Measurements from ENCODE around the gene SPEM2.

SPEM2 gene

DNA sequence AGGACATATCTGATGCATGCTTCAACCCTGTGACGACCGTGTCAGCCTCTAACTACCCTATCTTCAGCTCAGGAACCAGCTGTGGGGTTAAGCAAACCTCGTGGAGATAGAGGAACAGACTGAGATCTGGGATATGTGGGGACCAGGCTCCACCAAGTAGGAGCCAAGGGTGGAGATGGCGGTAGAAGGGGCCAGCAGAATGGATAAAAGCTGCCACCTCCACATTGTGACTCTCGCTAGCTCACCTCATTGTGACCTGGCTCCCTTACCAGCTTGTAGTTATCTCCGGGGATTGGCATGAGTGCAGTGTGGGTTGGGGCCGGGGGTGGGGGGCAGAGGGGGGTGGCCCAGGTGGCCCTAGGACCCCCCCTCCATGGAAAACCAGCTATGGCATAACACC, at the start of gene SPEM2:
Gene SPEM2, plus strand, starts transcription at position 301 of the 400 bp plus-strand sequence. Its CDS starts 73 bp downstream, at position 374.
- DNase-seq = no peak

DNA sequence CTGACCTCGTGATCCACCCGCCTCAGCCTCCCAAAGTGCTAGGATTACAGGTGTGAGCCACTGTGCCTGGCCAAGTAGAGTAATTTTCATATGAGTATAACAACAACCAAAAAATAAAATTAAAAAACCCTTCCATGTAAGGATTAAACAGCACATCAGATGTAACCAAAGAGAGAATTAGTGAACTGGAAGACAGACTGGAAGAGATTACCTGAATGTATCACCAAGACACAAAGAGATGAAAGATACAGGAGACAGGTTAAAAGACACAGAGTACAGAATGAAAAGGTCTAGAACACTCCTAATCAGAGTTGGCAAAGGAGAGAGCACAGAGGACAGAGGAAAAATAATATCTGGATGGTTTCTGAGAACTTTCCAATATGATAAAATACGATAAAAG, 46.3 kb upstream of the SPEM2 start:
- DNase-seq = no peak

DNA sequence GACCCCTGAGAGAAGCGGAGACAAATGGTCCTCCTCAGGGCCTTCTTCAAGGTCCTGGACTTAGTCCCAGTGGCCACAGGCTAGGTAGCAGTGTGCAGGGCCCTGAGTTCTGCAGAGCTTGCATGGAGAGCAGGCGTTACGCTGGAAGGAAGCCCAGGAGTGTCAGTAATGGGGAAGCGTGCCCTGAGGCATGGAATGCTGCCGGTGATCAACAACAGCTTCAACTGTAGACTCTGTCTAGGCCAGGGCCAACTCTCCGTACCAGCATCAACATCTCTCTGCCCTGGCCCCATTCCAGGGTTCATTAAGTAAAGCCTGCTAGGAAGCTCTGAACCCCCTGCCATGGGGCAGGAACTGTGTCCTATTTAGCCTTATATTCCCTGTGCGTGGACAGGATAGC, 45.1 kb upstream of the SPEM2 start:
- DNase-seq = no peak

DNA sequence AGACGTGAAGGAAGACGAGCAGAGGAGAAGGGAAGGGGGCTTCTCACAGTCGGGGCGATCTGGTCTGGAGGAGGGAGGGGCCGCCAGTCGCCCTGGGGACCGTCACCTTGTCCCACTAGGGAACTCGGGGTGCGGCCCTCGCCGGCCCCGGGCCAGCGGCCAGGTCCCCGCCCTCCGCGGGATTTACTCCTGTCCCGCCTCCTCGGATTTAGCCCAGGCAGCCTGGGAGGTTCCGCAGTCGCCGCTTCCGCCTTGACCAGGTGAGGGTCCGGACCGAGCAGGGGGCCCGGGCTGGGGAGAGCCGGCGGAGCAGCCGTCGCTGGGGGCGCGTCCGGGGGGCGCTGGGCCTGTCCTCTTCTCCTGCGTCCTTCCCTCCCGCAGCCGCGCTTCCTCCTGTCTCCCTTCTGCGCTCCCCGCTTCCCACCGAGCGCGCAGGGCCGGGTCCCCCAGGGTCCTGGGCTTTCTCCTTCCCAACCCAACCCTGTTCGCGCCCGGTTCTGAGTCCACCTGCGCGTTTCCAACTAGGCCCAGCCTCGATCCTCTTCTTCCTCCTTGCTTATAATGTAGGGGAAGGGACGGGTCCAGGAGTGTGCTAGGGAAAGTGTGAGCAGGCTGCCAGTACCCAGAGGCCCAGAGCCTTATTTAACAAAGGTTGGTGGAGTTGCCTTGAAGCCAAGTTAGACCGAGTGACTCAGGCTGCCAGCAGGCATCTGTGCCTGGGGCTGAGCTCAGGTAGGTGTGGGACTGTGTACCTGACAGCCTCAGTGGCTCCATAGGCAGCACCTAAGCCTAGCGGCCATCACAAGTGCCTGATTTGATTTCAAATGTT, 44.3 kb upstream of the SPEM2 start, which contains the start of gene TNK1:
Gene TNK1, plus strand, starts transcription at position 235 of the 829 bp plus-strand sequence. CDS start 1,838 bp downstream, outside the sequence.
- no peak for DNase-seq

DNA sequence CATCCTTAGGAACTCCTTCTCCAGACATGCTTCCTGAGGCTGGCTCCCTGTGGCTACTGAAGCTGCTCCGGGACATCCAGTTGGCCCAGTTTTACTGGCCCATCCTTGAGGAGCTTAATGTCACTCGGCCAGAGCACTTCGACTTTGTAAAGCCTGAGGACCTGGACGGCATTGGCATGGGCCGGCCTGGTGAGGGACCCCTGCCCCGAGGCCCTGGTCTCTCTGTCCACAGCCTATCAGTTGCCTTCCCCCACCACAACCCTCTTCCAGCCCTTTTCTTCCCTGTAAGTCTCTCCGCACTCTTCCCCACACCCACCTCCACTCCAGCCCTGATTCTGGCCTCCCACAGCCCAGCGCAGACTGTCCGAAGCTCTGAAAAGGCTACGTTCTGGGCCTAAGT, 42.5 kb upstream of the SPEM2 start:
- DNase-seq = no peak

DNA sequence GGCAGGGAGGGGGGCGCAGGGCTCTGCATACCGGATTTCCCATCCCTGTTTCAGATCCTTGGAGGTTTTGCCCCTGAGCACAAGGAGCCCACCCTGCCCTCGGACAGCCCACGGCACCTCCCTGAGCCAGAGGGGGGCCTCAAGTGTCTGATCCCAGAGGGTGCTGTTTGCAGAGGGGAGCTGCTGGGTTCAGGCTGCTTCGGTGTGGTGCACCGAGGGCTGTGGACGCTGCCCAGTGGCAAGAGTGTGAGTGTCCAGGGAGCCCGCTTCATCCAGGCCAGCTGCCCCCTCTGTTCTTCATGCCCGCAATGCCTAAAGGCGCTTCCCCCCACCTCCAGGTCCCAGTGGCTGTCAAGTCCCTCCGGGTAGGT, 42.1 kb upstream of the SPEM2 start:
- no peak for DNase-seq

DNA sequence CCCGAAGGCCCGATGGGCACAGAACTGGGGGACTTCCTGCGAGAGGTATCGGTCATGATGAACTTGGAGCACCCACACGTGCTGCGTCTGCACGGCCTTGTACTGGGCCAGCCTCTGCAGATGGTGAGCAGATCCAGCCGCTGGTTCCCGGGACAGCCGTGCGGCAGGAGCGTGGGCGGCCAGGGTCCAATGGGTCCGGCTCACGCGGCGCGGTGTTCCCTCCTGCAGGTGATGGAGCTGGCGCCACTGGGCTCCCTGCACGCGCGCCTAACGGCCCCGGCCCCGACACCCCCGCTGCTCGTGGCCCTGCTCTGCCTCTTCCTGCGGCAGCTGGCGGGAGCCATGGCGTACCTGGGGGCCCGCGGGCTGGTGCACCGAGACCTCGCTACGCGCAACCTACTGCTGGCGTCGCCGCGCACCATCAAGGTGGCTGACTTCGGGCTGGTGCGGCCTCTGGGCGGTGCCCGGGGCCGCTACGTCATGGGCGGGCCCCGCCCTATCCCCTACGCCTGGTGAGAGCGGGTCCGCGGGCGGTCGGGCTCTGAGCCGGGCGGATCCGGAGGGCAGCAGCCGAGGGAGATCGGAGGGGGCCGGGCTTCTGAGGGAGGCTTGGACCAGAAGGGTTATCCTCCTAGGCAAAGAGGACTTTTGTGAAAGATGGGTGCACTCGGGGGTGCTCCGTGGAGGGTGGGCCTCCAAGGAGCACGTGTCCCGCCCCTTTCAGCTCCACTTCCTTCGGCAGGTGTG, 41.5 kb upstream of the SPEM2 start:
- DNase-seq = no peak

DNA sequence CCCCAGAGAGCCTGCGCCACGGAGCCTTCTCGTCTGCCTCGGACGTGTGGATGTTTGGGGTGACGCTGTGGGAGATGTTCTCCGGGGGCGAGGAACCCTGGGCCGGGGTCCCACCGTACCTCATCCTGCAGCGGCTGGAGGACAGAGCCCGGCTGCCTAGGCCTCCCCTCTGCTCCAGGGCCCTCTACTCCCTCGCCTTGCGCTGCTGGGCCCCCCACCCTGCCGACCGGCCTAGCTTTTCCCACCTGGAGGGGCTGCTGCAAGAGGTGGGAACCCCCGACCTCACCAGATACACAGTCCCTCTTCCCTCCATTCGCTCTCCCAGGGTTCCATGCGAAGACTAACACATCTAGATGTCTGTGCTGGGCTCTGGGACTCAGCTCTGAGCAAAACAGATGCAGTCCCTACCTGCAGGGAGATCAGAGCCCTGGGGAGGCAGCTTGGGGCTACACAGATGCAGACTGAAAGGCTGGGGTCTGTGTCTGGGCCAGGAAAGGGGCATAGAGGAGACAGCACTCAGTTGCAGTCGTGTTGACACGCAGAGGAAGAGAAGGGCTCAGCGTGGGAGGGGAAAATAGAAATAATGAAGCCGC, 40.8 kb upstream of the SPEM2 start:
- no peak for DNase-seq

DNA sequence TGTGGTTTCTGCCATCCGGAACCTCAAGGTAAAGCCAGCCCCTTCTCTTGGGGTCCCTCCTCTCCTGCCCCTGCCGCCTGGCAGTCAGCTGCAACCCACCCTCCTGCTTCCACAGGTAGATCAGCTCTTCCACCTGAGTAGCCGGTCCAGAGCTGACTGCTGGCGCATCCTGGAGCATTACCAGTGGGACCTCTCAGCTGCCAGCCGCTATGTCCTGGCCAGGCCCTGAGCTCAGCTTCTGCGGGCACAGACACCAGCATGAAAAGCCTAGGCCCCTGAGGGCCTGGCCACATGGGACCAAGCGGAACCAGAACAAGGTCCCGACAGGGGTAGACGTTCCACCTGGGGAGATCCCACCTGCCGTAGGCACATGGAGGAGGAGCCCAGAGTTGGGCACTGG, 36.6 kb upstream of the SPEM2 start:
- DNase-seq = no peak

DNA sequence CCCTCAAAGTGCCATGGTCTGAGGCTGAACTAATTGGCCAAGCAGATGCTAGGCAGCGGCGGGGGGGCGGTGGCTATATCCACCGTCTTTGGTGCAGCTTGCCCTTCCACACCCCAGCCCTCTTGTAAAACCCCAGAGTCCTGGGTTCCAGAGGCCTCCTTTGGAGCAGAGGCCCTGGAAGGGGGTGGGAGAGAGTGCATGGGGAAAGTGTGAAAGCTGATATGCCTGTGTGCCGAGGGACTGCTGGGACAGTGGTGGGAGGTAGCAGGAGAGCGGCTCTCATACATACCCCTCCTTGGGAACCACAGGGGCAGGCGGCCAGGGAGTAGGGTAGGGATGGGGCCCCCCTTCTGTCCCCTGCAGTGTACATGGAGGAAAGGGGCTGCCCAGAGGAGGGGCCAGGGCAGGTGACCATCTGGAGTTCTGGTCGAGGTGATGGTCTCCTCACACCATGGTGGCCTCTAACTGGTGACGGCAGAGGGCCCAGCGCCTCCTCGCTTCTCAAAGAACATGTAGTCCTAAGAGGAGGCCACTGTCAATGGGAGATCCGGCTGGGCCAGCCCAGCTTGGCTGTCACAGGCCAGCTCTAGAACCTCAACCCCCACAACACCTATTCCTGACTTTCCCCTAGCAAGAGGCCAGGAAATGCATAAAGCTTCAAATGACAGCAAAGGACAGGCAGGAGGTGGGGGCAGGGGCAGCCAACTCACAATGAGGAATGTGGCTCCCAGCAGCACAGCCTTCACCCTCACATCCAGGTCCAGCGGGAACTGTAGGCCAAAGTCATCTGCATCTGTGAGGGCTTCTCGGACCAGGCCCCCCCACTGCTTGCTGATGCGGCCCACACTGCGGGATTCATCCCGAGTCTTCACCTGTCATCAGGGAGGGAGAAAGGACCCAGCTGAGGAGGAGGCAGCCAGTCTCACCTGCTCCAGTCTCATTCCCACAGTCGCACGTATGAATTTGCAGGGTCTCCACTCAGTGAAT, 35.2 kb upstream of the SPEM2 start:
- no peak for DNase-seq

DNA sequence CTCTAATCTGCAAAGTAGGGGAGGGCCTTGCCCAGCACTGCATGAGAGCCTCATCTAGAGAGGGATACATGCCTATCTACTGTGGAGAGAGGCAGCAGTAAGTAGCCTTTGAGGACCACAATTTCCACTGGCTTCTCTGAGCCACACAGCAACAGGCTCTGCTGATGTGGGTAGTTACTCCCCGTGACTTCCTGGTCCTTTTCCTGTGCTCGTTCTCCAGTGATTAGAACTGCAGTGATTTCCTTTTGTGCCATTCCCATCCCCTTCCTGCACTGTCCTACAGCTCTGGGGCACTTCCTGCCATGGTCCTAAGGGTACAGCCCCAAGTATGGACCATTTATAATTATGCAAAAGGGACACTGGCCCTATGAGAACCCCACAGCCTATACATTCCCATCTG, 34.1 kb upstream of the SPEM2 start:
- no peak for DNase-seq

DNA sequence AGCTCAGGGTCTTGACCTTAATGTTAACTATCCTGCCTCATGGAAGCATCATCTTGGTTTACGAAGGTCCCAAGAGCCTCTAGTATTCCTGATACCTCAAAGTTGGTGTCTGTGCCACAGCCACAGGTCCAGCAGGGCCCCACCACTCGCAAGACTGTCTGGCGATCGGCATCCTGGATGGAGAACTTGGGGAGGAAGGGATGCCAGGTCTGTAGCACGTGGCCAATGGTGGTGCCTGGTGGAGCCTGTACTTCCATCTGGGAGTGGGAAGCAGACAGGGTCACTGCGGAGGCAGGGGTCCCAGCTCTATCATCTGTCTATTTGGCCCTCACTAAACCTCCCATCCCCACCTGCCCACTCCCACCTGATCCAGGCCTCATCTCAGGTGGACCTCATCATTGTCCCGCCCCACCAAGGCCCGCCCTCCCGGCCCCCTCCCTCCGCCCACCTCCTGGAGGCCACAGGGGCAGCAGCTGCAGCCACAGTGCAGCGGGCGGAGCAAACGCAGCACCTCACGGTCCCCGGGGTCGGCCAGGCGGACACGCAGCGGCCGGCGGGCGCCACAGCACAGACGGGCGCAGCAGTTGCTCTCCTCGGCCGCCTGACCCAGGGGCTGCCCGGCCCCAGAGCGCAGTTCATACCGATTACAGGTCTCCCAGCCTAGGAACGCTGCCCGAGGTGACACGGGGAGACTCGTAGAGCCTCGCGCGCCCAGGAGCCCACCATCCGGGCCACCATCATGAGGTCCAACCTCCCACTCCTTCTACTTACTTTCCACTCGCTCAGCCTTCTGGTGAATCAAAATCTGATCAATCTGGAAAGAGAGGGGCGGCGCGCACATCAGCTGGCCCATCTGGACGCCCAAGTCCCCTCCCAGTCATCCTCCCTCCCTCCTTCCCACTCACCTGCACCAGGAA, 32.5 kb upstream of the SPEM2 start:
- no peak for DNase-seq

DNA sequence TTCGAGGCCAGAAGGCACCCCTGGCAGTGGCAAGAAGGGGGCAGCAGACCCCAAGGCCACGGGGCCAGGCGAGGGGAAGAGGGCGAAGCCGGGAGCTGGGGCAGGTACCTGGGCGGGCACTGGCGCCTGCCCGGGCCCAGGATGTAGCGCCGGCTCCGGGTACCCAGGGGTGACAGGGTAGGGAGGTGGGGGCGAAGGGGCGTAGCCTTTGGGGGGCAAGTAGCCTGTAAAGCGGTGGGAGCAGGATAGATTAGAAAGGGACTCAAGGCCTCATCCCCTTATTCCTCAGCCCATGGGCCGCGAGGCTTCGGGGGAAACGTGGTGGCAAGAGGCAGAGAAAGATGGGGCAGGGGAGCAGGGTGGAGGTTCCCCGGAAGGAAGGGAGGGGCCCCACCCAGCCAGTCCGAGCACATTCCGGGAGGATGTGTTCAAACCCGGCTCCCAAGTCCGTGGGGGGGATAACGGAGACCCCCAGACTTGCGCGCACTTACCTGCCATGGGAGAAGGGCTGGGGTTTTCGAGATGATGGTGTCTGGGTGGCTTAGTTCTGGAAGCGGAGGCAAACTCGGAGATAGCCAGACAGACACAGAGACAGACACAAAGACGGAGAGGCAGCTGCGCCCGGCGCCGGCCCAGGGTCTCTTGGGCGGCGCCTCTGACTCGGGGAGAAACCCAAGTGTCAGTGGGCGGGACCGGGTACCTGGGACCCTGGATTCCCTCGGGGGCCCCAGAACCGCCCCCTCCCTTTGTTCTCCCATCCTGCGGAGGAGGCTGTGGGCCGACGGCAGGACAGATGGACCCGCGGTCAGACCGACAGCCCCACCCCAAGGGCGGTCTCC, 31.6 kb upstream of the SPEM2 start:
- no peak for DNase-seq

DNA sequence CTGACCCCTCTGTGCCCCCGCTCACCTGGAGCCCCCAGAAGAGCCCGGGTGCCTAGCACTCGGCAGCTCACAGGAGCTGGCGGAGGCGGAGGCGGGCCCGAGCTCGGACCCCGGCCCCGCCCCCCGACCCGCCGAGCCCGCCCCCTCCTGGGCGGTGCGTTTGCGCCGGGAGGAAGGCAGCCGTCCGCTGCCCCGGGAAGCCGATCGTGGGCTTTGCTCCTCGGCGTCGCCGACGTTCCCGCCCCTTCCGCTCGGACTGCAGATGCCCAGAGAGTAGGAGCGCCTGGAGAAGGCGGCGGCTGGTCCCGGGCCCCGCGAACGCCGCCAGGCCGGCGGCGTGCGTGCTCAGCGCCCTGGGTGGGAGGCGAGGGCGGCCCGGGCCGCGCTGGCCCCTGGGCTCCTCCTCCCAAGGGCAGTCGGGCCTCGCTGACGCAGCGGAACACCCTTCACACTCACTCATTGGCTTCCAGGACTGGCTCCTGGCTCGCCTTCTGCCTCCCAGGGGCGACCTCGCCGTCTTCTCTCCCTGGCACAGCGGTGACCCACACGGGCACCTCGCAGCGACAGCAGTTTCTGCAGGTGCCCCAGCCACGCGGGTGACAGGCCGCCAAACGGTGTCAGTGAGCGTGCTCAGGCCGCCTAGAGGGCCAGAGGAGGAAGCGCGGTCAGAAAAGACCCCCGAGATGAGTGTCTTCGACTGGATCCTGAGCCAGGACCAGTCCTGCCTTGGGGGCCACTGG, 30.8 kb upstream of the SPEM2 start, which contains the start of gene PLSCR3:
Gene PLSCR3, minus strand, starts transcription at position 74 of the 740 bp plus-strand sequence. CDS start 415 bp downstream, outside the sequence.
- peak; percentile 86 for DNase-seq

DNA sequence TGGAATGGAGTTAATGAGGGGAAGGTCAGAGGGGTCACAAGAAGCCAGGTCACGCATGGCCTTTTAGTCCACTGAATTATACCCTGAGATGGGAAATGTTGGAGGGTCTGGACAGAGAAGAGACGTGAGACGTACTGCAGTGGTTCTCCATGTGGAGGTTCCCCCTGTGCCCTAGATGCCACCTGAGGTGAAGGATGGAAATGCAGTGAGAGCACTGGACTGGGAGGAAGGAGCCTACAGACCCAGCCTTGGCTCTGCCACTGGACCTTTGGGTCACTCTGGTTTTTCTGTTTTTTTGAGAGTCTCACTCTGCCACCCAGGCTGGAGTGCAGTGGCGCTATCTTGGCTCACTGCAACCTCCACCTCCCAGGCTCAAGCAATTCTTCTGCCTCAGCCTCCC, 29.3 kb upstream of the SPEM2 start:
- no peak for DNase-seq

DNA sequence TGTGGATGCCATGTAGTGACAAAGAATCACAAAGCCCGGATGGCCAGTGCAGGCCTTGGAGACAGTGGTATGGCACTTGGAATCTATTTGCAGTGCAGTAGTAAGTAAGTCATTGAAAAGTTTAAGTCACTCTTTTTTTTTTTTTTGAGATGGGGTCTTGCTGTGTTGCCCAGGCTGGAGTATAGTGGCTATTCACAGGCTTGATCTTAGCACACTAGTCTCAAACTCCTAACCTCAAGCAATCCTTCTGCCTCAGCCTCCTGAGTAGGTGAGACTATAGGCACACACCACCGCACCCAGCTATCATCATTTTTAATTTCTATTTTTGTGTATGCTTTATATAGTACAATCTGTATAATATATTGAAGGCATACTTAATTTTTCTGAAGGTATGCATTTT, 26.8 kb upstream of the SPEM2 start:
- no peak for DNase-seq

DNA sequence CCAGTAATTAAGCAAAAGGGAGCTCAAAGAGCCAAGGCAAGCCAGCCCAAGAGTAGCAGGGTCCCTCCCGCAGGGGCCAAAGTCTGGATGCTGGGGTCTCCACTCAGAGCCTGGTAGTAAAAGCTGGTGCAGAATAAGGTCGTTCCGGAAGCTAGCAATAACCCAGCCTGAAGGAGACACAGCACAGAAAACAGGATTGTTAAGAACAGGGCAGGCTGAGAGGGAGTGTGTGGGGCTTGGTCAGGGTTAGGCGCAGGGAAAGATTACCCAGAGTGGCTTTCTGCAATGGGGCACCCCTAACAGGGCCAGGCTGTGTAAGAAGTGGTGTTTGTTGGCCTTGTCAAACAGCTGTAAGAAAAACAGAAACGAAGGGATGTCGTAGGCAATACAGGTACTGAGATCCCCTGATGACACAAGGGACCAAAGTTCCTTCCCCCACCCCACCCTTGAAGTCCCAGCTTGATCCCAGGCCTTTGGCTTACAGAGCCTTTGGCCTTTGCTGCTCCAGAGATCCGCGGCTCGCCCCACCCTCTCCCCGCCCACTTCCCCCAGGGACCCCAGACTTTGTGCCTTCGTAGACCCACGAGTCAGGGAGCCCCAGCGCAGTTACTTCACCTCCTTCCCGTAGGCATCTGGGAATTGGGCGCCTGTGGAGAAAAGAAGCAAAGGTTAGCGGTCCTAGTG, 22.2 kb upstream of the SPEM2 start:
- no peak for DNase-seq

DNA sequence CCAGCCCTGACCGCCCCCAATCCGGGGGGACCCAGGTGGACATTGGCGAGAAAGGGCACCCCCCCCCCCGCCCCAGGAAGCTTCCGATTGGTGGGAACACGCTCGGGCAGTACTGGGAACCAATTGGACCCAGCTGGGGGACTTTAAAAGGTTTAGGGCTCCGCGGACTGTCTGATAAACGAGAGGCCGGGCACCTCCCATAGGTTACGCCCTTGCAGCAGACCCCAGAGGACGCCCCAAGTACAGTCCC, 21.8 kb upstream of the SPEM2 start:
- DNase-seq = no peak

Measured in T1000 (cell line).